Activated CD8-positive, alpha-beta memory T cell treated with anti-CD3 and anti-CD28 coated beads, Interleukin-2, amount 50 U/mL, for 1 hour (primary cell): ENCODE measurements around the gene AKIRIN1.
A peak's percentile ranks its signal among the peaks of the same experiment; 100 is the strongest.
"Not testable (repeated sequence)": the region's sequence is repeated elsewhere in the genome, so short reads cannot be mapped to it uniquely, and the experiment has no call there.

ENCODE experiments used
- DNase-seq: peaks from one replicate; pipeline ENCODE4 v3.0.0-alpha.2; 2020; ENCODE audit errors: extremely low read depth

The AKIRIN1 gene

GRCh38 chr1:38990738-38991637 is at the start of gene AKIRIN1:
TSS of gene AKIRIN1 (plus strand) at chr1:38991276. CDS start at chr1:38991381, 105 bp downstream.
- DNase-seq, result peak; percentile 67

- DNase-seq, result no peak
Measured at GRCh38 chr1:38941527-38942019, 49.5 kb upstream of the AKIRIN1 start, which contains the start of gene RHBDL2. TSS of gene RHBDL2 (minus strand) at chr1:38941830. CDS start at chr1:38919212, 22,618 bp downstream.

GRCh38 chr1:38942664-38943428 is 48.2 kb upstream of the AKIRIN1 start:
- DNase-seq, result no peak

GRCh38 chr1:38944547-38944946 is 46.5 kb upstream of the AKIRIN1 start:
- DNase-seq, result no peak

GRCh38 chr1:38950553-38950952 is 40.5 kb upstream of the AKIRIN1 start:
- no peak for DNase-seq

- DNase-seq, result no peak
Measured at GRCh38 chr1:38953433-38953860, 37.6 kb upstream of the AKIRIN1 start.

GRCh38 chr1:38958967-38959366 is 32.1 kb upstream of the AKIRIN1 start:
- no peak for DNase-seq

GRCh38 chr1:38962113-38962512 is 29.0 kb upstream of the AKIRIN1 start:
- DNase-seq, result no peak

- DNase-seq, result no peak
Measured at GRCh38 chr1:38962560-38962959, 28.5 kb upstream of the AKIRIN1 start.

GRCh38 chr1:38964140-38964548 is 26.9 kb upstream of the AKIRIN1 start:
- no peak for DNase-seq

- DNase-seq, result not testable (repeated sequence)
Measured at GRCh38 chr1:38973145-38973544, 17.9 kb upstream of the AKIRIN1 start.

GRCh38 chr1:38973659-38974437 is 17.2 kb upstream of the AKIRIN1 start:
- DNase-seq, result no peak

- peak; percentile 77 for DNase-seq
Measured at GRCh38 chr1:38977399-38978244, 13.5 kb upstream of the AKIRIN1 start.

- DNase-seq, result not testable (repeated sequence)
Measured at GRCh38 chr1:38978245-38978542, 12.9 kb upstream of the AKIRIN1 start.

- DNase-seq, result not testable (repeated sequence)
Measured at GRCh38 chr1:38979380-38979779, 11.7 kb upstream of the AKIRIN1 start.

GRCh38 chr1:38989979-38990378 is 1.1 kb upstream of the AKIRIN1 start:
- no peak for DNase-seq

- DNase-seq, result no peak
Measured at GRCh38 chr1:38990386-38990737, 714 bp upstream of the AKIRIN1 start.

GRCh38 chr1:38991638-38992411 is 749 bp downstream of the AKIRIN1 start:
- no peak for DNase-seq

GRCh38 chr1:38992412-38993111 is 1.5 kb downstream of the AKIRIN1 start:
- DNase-seq, result no peak

- DNase-seq, result no peak
Measured at GRCh38 chr1:38994196-38994595, 3.1 kb downstream of the AKIRIN1 start.
